NCI-H82 treated with DMSO at 0.1 percent for 48 hours (cell line): ENCODE results near the gene DNAJC7.
"Not testable (repeated sequence)": the region's sequence is repeated elsewhere in the genome, so short reads cannot be mapped to it uniquely, and the experiment has no call there.

Source experiments
- DNase-seq: peaks from one replicate; lab custom pipeline; 2025; ENCODE audit not compliant: unreplicated experiment; lab: John Stamatoyannopoulos, UW

The DNAJC7 gene

GRCh38 chr17:41959336-41960095, 57.7 kb downstream of the DNAJC7 start:
- DNase-seq, result peak; percentile 44

DNA sequence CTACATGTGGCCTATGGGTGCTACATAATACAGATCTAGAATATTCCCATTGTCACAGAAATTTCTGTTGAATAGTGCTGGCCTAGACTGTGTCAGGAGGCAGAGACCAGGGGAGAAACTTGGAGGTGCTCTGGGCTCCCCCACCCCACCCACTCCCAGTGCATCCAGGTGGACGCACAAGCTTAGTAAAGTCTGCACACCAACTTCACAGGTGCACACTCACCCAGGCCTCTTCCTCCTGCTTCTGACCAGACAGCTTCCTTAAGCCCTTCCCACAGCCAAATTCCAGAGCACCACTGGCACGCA, 58.3 kb downstream of the DNAJC7 start:
- DNase-seq, result no peak

GRCh38 chr17:41957869-41958439, 59.3 kb downstream of the DNAJC7 start:
- no peak for DNase-seq

DNA sequence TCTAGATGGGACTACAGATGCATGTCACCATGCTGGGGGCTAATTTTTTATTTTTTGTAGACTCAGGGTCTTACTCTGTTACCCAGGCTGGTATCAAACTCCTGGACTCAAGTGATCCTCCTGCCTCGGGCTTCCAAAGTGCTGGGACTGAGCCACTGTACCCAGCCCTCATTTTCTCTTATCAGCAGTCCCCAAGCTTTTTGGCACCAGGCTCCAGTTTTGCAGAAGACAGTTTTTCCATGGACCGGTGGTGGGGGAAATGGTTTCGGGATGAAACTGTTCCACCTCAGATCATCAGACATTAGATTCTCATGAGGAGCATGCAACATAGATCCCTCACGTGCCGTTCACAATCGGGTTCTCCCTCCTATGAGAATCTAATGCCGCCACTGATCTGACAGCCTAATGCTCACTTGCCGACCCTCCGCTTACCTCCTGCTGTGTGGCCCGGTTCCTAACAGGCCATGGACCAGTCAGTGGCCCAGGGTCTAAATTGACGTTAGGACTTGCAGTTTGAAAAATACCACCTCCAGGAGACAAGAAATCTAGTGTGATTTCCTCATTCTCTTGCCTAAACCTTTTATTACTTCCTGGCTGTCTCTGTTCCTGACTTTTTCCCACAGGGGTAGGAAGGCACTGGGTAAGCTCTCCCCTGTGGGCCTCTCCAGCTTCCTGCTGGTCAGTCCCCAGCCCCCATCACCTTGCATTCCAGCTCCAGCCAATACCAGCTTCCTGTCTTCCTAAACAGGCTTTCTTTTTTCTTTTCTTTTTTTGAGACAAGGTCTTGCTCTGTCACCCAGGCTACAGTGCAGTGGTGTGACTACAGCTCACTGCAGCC, 60.0 kb downstream of the DNAJC7 start:
- DNase-seq, result no peak

- DNase-seq, result no peak
These were observed 60.7 kb downstream of the DNAJC7 start for GRCh38 chr17:41956522-41956921.

DNA sequence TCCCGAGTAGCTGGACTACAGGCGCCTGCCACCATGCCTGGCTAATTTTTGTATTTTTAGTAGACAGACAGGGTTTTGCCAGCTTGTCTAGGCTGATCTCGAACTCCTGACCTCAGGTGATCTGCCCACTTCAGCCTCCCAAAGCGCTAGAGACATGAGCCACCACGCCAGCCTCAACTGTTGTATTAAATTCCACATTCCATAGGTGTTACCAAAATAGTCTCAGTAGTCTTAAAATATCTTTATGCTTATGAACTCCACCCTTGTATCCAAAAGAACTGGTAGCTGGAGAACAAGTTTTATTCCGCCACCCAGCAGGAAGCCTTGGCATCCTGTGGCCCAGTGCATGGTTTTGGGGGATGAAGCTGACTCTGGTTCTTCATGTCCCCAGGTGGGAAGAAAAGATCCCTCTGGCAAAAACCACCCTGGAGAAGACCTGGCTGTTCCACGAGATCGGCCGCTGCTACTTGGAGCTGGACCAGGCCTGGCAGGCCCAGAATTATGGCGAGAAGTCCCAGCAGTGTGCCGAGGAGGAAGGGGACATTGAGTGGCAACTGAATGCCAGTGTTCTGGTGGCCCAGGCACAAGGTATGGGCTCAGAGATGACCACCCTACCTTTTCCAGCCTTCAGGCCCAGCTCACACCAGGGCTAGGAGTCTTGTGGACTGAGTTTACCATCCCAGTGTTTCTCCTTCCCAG, 68.3 kb downstream of the DNAJC7 start:
- no peak for DNase-seq

DNA sequence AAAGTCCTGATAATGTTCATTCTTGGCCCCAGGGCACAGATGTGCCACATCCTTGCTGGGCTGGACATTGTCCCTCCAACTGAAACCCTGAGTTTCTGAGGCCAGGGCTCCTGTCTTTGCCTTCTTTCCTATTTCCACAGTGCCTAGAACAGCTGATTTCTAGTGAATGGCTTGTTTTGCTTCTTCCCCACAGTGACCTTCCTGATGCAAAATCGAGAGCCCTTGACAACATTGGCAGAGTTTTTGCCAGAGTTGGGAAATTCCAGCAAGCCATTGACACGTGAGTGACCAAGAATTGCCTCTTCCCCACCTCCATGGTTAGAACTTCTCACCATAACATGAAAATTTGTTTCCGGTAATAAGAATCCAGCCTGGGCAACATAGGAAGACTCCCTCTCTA, 72.3 kb downstream of the DNAJC7 start:
- no peak for DNase-seq

DNA sequence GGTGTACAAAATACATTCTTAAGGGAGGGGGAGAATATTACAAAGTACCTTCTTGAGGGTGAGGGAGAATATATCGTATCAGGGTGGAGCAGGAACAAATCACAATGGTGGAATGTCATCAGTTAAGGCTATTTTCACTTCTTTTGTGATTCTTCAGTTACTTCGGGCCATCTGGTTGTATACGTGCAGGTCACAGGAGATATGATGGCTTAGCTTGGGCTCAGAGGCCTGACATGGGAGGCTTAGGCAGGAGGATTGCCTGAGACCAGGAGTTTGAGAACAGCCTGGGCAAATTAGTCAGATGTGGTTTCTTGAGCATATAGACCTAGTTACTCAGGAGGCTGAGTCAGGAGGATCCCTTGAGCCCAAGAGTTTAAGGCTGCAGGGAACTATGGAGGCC, 73.7 kb downstream of the DNAJC7 start:
- no peak for DNase-seq

- no peak for DNase-seq
These were observed 74.4 kb downstream of the DNAJC7 start for GRCh38 chr17:41942626-41943373.

GRCh38 chr17:41941168-41941567, 76.1 kb downstream of the DNAJC7 start:
- DNase-seq, result no peak

- DNase-seq, result no peak
These were observed 77.5 kb downstream of the DNAJC7 start for GRCh38 chr17:41939693-41940090.

DNA sequence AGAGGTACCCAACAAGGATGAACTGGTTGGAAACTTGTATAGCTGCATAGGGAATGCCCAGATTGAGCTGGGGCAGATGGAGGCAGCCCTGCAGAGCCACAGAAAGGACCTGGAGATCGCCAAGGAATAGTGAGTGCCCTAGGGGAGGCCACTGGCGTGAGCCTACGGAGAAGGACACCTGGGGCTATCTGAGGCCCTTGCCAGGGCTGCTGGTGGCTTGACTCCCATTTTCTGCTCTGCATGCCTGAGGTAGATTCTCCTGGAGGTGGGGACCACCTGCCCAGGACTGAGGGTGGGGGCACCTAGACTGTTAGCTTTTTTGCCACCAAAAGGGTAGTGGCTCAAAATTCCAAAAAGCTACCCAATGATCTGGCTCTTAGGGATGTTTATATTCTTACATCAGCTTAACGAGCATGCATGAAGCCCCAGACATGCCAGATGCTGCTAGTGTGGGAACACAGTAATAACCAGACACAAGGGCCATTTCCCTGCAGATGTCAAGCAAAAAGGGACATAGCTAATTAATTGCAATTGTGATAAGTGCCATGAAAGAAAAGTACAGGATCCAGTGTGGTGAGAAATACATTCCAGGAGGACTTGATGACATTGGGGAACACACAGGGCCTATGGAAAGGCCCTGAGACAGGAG, 78.1 kb downstream of the DNAJC7 start:
- DNase-seq, result no peak

- DNase-seq, result no peak
These were observed 79.0 kb downstream of the DNAJC7 start for GRCh38 chr17:41937970-41938954.

DNA sequence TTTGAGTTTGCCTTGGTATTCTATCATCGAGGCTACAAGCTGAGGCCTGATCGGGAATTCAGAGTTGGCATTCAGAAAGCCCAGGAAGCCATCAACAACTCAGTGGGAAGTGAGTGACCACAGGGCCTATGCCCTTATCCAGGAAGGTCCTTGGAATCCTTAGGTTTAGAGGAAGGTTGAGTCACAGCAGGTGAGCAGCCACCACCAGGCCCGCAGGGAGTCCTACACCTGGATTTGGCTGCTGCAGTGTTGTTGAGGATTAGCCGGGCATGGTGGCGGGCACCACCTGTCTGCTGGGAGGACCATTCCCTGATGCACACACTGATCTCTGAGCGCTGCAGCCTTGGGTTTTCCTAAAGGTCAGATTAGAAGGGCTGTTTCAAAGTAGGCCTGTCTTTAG, 81.6 kb downstream of the DNAJC7 start:
- DNase-seq, result no peak

GRCh38 chr17:41932816-41933389, 84.3 kb downstream of the DNAJC7 start:
- DNase-seq, result no peak

DNA sequence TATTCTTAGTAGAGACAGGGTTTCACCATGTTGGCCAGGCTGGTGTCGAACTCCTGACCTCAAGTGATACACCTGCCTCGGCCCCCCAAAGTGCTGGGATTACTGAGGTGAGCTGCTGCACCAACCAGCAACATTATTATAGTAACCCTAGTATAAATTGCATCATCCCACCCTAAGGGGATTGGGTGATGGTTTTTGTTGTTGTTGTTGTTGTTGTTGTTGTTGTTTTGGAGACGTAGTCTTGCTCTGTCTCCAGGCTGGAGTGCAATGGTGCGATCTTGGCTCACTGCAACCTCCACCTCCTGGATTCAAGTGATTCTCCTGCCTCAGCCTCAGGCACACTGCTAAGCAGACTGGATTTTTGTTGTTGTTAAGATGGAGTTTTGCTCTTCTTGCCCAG, 85.5 kb downstream of the DNAJC7 start:
- not testable (repeated sequence) for DNase-seq

GRCh38 chr17:41930833-41931156, 86.4 kb downstream of the DNAJC7 start:
- not testable (repeated sequence) for DNase-seq

GRCh38 chr17:41930009-41930832, 87.0 kb downstream of the DNAJC7 start, which contains the start of gene ODAD4:
Gene ODAD4, plus strand, starts transcription at chr17:41930617. Its CDS starts 107 bp downstream, at chr17:41930724.
- DNase-seq, result peak; percentile 89
